Psoas muscle (tissue), 8 donors: ENCODE data around the gene PKDCC. TPM values are rescaled to one million over a fixed set of nuclear protein-coding genes. Genes with fewer than 3 reads are reported as not detected.
"Not testable (repeated sequence)": the region's sequence is repeated elsewhere in the genome, so short reads cannot be mapped to it uniquely, and the experiment has no call there.

Experiments
- ATAC-seq, 4 donors: fragments of 200-7000 bp; cut with Tn5 transposase; one replicate each; pipeline ENCODE4 v1.9.1; 2020; ENCODE audit warnings: moderate library complexity in 3 of 4, mild to moderate bottlenecking in 2 of 4
- DNase-seq, 2 donors: peaks; one replicate each; pipeline ENCODE4 v3.0.0-alpha.2; 2020
- H3K27ac ChIP-seq: fragments of 200-600 bp; one replicate; pipeline ENCODE4 v1.8.0; 2022
- H3K27me3 ChIP-seq, 3 donors: fragments of 200-600 bp in 1 of 3; one replicate each; pipeline versions ENCODE4 v1.6.1 to v1.8.0; 2013 to 2022; ENCODE audit warnings: low read length in 2 of 3, mild to moderate bottlenecking in 2 of 3, moderate library complexity in 1 of 3; ENCODE audit not compliant: insufficient read depth in 3 of 3
- H3K36me3 ChIP-seq, 2 donors: fragments of 200-600 bp in 1 of 2; one replicate each; pipeline versions ENCODE4 v1.6.1 to v1.8.0; 2013 to 2022; ENCODE audit warnings: low read depth in 1 of 2, mild to moderate bottlenecking in 1 of 2, moderate library complexity in 1 of 2; ENCODE audit not compliant: insufficient read depth in 1 of 2
- H3K4me1 ChIP-seq: fragments of 200-600 bp; one replicate; pipeline ENCODE4 v1.8.0; 2022
- H3K4me3 ChIP-seq: fragments of 200-600 bp; one replicate; pipeline ENCODE4 v1.8.0; 2022; ENCODE audit warnings: mild to moderate bottlenecking
- H3K9me3 ChIP-seq: fragments of 200-600 bp; one replicate; pipeline ENCODE4 v1.8.0; 2022
- WGBS, 3 donors: extraction: QIAGEN DNeasy Blood & Tissue Kit; methylation state at CpG; one replicate each; pipeline versions ENCODE4 v1.1.6 to v1.1.7; 2013; 5-methylcytosine and 5-hydroxymethylcytosine counted together
- intact Hi-C, 2 donors: fragments of 100-400 bp; cut with DNase I; formaldehyde crosslinking; loops; one replicate each; pipeline versions ENCODE4 v1.11.0 to v1.14.2; 2022
- polyA plus RNA-seq, 3 donors: library from polyadenylated mRNA; stranded (reverse); fragments of 200-250 nt; gene quantifications; one replicate each; pipeline ENCODE4 v1.2.3, GENCODE V29; 2013
- total RNA-seq, 4 donors: library from RNA; stranded (reverse); fragmentation: NEBNext Ultra II Directional in 2 of 4; extraction: Animal tissue kit (Norgen Biotek cat#: 25700) in 2 of 4; gene quantifications; one replicate each; pipeline versions ENCODE4 v1.2.1 to v1.2.4, GENCODE V29; 2021 to 2023
- TF ChIP-seq, protein P1 (sequence below): fragments of 200-600 bp; IDR thresholded peaks from one replicate; pipeline ENCODE4 v1.8.0; 2022; ENCODE audit warnings: antibody characterized with exemption
- donor health status: healthy with polysubstance abuse.
- donor health status: DM: no; HTN: no; CAD: no; lungs with moderate emphysema.
- donor health status: Bipolar disorder and iron deficiency.
- donor health status: healthy.
- donor health status: DM: yes; HTN: yes; CAD: no.
- donor health status: DM: no; HTN: no; CAD: no.
- donor health status: DM: no; HTN: no; CAD: no.
- donor health status: DM: yes; HTN: yes; CAD: no.

The PKDCC gene
- total and polyA plus RNA-seq, 7 donors = 45.6 to 209 (median 153) TPM

DNA sequence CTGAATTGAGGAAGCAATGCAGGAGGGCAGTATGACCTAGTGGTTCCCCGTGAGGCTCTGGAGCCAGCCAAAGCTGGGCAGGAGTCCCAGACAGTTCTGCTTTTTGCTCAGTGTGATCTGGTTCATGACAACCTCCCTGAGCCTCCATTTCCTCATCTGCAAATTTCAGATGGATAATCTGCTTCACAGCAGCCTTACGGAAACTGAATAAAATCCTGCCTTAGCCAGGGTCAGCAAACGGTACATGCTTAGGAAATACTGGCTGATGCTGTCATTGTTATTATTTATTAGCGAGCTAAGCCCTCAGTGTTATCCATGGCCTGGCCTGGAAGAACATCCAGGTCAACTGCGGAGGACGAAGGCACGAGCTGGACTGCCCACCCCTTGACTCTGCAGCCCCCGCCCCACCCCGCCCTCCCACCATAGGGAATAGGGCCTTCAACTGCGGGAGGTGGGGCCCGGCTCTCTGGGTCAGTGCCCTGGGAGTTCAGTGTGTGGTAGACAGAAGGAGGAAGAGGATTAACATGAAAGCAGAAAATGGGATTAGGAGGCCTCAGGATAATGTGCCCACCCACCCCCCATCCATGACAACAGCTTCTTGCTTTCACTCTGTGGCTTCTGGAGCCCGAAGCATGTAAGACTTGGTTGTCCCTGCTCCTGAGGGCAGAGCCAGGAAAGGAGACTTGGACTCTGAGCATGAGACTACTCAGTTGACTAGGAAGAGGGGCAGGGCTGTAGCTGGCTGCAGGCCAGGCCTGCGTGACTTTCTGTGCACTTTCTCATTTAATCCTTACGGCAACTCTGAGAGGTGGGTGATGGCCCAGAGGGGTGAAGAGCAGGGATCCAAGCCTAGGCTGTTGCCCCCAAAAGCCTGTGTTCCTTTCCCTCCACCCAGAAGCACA is 13.1 kb downstream of the PKDCC start:
- 33 to 48% (median 40%) methylated on average over 14 of the region's 14 CpGs for WGBS, 3 donors
- peaks cover 0 to 36% of the 10 kb centered on the region in 2 donors for H3K36me3 ChIP-seq
- intact Hi-C loops = no loop called here
- ATAC-seq (peak; percentile 44 to 62 (median 60)), DNase-seq (peak; percentile 52 to 75)
- no peak overlapping the region for H3K4me3 ChIP-seq
- H3K27ac ChIP-seq = peak overlapping the region; percentile 71
- H3K4me1 ChIP-seq = peaks cover 54% of the 10 kb centered on the region
- H3K27me3 ChIP-seq = no peaks in the 10 kb centered on the region
- no peaks in the 10 kb centered on the region for H3K9me3 ChIP-seq
- TF ChIP-seq, protein P1, sequence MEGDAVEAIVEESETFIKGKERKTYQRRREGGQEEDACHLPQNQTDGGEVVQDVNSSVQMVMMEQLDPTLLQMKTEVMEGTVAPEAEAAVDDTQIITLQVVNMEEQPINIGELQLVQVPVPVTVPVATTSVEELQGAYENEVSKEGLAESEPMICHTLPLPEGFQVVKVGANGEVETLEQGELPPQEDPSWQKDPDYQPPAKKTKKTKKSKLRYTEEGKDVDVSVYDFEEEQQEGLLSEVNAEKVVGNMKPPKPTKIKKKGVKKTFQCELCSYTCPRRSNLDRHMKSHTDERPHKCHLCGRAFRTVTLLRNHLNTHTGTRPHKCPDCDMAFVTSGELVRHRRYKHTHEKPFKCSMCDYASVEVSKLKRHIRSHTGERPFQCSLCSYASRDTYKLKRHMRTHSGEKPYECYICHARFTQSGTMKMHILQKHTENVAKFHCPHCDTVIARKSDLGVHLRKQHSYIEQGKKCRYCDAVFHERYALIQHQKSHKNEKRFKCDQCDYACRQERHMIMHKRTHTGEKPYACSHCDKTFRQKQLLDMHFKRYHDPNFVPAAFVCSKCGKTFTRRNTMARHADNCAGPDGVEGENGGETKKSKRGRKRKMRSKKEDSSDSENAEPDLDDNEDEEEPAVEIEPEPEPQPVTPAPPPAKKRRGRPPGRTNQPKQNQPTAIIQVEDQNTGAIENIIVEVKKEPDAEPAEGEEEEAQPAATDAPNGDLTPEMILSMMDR = no peak

DNA sequence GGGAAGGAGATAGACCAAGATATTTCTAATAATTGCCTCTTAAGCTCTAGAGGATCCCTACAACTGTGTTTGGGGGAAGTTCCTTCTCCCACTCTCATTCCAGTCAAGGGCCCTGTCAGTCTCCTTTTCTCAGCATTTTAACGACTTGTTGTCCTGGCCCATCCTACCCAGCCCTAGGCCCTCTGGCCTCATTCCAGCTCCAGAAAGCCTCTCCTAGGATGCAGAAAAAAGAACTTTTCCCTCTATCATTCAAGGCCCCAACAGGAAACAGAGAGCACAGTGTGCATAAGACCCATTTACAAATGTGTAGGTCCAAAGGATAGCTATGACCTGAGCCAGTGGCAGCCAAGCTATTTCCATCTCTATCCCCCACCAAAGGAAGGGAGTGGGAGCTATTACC is 14.0 kb downstream of the PKDCC start:
- Histone ChIP-seq H3K9me3 (no peaks in the 10 kb centered on the region), H3K36me3 (peaks cover 0 to 28% of the 10 kb centered on the region in 2 donors), H3K27me3 (no peaks in the 10 kb centered on the region), H3K27ac (no peak overlapping the region), H3K4me1 (peaks cover 46% of the 10 kb centered on the region), H3K4me3 (no peak overlapping the region)
- no peak for ATAC-seq
- WGBS, 3 donors = 65 to 76% (median 71%) methylated on average over 1 of the region's 1 CpG
- DNase-seq = no peak
- intact Hi-C loops = no loop called here
- TF ChIP-seq, protein P1 = no peak

DNA sequence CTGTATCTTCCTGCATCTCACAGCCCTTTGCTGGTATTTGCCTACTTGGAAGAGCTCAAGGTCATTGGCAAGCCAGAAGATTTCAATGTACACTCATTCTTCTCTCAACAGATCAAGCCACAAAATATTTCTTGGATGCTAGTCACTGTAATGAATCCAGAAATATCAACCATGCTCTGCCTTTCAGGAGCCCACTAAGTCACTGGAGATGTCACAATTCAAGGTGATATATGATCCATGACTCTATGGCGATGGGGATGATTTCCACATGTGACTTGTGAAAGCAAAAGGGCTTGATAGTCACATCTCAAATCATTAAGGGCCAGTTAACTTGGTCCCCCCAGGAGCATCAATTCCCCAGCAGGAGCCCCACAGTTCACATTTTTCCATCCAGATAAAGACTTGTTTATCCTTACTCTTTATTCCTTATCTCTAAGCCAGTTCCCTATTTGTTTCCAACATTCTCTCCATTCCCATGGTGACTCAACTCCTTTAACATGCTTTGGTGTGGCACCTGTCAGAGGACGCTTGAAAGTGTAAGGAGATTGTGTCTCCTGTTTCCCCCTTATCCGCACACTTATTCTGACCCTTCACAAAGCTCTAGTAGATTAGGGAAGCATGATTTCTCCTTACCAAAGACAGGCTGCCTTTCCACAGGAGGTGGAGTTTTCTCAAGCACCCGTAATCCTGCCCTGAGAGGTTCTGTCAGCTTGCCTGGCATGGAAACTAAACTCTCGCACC is 15.8 kb downstream of the PKDCC start:
- Histone ChIP-seq H3K27me3 (no peaks in the 10 kb centered on the region), H3K4me1 (peaks cover 32% of the 10 kb centered on the region), H3K27ac (peak overlapping the region; percentile 31), H3K9me3 (no peaks in the 10 kb centered on the region), H3K36me3 (peaks cover 0 to 11% of the 10 kb centered on the region in 2 donors), H3K4me3 (no peak overlapping the region)
- DNase-seq (no peak), ATAC-seq (peak; percentile 35 to 57 (median 44))
- TF ChIP-seq, protein P1 = no peak
- intact Hi-C loops = no loop called here
- WGBS, 3 donors = 70 to 84% (median 80%) methylated on average over 5 of the region's 5 CpGs

DNA sequence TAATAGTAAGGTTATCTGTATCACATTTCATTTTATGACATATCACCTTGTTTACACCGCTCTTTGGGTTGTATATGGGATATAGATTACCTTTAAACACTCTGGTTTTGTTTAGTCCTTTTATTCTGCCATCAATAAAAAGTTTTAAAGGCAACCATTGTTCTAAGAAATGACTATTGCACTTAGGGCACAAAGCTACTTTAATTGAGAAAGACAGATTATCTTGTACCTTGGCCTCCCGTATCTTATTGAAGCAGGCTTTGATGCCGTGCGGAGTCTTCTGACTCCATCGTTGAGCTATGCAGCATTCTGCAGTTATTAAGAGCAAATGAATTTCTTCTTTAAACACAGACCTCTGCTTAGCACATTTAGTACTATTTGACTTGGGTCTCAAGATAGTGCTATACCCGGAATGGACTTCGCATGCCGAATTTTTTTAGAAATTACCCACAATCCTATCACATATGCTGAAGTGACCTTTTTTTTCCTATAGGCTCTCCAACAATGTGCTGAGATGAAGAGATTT is 16.7 kb downstream of the PKDCC start:
- TF ChIP-seq, protein P1 = no peak
- no peak for ATAC-seq
- WGBS, 3 donors = 63 to 76% (median 68%) methylated on average over 8 of the region's 8 CpGs
- H3K9me3 ChIP-seq = no peaks in the 10 kb centered on the region
- intact Hi-C loops = no loop called here
- DNase-seq = no peak
- no peak overlapping the region for H3K27ac ChIP-seq
- H3K27me3 ChIP-seq = no peaks in the 10 kb centered on the region
- peaks cover 23% of the 10 kb centered on the region for H3K4me1 ChIP-seq
- no peak overlapping the region for H3K4me3 ChIP-seq
- H3K36me3 ChIP-seq = peaks cover 0 to 2% of the 10 kb centered on the region in 2 donors

DNA sequence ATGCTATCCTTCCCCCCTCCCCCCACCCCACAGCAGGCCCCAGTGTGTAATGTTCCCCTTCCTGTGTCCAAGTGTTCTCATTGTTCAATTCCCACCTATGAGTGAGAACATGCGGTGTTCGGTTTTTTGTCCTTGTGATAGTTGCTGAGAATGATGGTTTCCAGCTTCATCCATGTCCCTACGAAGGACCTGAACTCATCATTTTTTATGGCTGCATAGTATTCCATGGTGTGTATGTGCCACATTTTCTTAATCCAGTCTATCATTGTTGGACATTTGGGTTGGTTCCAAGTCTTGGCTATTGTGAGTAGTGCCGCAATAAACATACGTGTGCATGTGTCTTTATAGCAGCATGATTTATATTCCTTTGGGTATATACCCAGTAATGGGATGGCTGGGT is 17.9 kb downstream of the PKDCC start:
- peaks cover 11% of the 10 kb centered on the region for H3K4me1 ChIP-seq
- H3K27me3 ChIP-seq, intact Hi-C loops, DNase-seq, H3K4me3 ChIP-seq, H3K36me3 ChIP-seq, H3K27ac ChIP-seq, H3K9me3 ChIP-seq, ATAC-seq: not testable (repeated sequence)
- WGBS, 3 donors = 93 to 97% (median 95%) methylated on average over 5 of the region's 5 CpGs

DNA sequence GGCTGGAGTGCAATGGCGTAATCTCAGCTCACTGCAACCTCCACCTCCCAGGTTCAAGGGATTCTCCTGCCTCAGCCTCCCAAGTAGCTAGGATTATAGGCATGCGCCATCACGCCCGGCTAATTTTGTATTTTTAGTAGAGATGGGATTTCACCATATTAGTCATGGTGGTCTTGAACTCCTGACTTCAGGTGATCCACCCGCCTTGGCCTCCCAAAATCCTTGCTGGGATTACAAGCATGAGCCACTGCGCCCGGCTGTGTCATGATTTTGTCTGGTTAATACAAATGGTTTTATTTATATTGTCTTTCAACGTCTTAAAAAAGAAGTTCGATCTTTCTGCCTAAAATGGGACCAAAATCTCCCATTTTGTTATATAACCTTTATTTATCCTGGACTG is 19.2 kb downstream of the PKDCC start:
- DNase-seq, H3K4me3 ChIP-seq, H3K27ac ChIP-seq, ATAC-seq, intact Hi-C loops, H3K9me3 ChIP-seq, H3K27me3 ChIP-seq, H3K36me3 ChIP-seq: not testable (repeated sequence)
- 89 to 96% (median 92%) methylated on average over 9 of the region's 9 CpGs for WGBS, 3 donors
- peaks cover 14% of the 10 kb centered on the region for H3K4me1 ChIP-seq
